Transverse colon (tissue), 4 donors: ENCODE results near the gene LRP5.

Experiments
- EP300 ChIP-seq: sonication (generic); formaldehyde crosslinking; IDR thresholded peaks from one replicate; pipeline ENCODE4 v1.6.1; 2017; ENCODE audit warnings: antibody characterized with exemption, low read depth
- POLR2A ChIP-seq: fragments of 450-650 bp; IDR thresholded peaks from one replicate; pipeline ENCODE4 v1.6.1; 2016; ENCODE audit warnings: antibody characterized with exemption, mild to moderate bottlenecking, moderate library complexity
- POLR2AphosphoS5 ChIP-seq, 3 donors: sonication (generic); formaldehyde crosslinking; IDR thresholded peaks; one replicate each; pipeline ENCODE4 v1.6.1; 2016; ENCODE audit warnings: antibody characterized with exemption in 3 of 3
- TF ChIP-seq, protein P1 (sequence below), 5 experiments: fragments of 200-600 bp in 3 of 5; fragments of 450-650 bp in 2 of 5; sonication (generic) in 3 of 5; IDR thresholded peaks; 1 replicate in 2 of 5; 2 replicates in 3 of 5; pipeline ENCODE4 v1.5.1; 2016 to 2017; ENCODE audit warnings: antibody characterized with exemption in 5 of 5, inconsistent platforms in 3 of 5, mild to moderate bottlenecking in 2 of 5, moderate library complexity in 1 of 5

DNA sequence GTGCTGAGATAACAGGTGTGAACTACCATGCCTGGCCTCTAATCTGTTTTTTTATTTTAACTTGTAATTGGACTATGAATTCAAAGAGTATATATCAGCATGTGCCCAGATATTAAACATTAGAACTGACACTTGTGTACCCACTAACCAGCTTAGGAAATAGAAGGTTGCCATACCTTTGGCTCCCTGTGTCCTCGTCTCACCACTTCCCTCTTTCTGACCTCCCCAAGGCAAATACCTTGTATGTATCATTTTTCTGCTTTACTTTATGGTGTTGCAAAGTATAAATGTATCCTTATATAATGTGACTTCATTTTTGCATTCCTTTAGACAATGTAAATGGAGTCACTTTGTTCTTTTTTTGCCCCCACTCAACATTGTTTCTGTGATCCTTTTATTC lies 157.3 kb downstream of the LRP5 start:
- TF ChIP-seq, protein P1, sequence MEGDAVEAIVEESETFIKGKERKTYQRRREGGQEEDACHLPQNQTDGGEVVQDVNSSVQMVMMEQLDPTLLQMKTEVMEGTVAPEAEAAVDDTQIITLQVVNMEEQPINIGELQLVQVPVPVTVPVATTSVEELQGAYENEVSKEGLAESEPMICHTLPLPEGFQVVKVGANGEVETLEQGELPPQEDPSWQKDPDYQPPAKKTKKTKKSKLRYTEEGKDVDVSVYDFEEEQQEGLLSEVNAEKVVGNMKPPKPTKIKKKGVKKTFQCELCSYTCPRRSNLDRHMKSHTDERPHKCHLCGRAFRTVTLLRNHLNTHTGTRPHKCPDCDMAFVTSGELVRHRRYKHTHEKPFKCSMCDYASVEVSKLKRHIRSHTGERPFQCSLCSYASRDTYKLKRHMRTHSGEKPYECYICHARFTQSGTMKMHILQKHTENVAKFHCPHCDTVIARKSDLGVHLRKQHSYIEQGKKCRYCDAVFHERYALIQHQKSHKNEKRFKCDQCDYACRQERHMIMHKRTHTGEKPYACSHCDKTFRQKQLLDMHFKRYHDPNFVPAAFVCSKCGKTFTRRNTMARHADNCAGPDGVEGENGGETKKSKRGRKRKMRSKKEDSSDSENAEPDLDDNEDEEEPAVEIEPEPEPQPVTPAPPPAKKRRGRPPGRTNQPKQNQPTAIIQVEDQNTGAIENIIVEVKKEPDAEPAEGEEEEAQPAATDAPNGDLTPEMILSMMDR (IDR thresholded peaks at IDR 0.05), result no peak
- no peak for TF ChIP-seq POLR2AphosphoS5 (IDR thresholded peaks at IDR 0.05)
- TF ChIP-seq POLR2A, result no peak
- no peak for TF ChIP-seq EP300
